K562 (cell line): ENCODE data around the gene LCA5L. TPM values are rescaled to one million over a fixed set of nuclear protein-coding genes. Genes with fewer than 3 reads are reported as not detected.

Source experiments
- ARID2 ChIP-seq: fragments of 450-650 bp; IDR thresholded peaks from 2 replicates; pipeline ENCODE4 v1.6.1; 2017; ENCODE audit warnings: antibody characterized with exemption, mild to moderate bottlenecking
- E2F6 ChIP-seq, 2 experiments: IDR thresholded peaks; 2 replicates each; pipeline ENCODE4 v1.6.1; 2011; ENCODE audit warnings: borderline replicate concordance in 1 of 2, control low read depth in 1 of 2, low read depth in 1 of 2, low read length in 1 of 2, mild to moderate bottlenecking in 1 of 2, mixed read lengths in 1 of 2, moderate library complexity in 1 of 2; ENCODE audit not compliant: insufficient read depth in 1 of 2, insufficient read length in 1 of 2, poor library complexity in 1 of 2, severe bottlenecking in 1 of 2; ENCODE audit errors: extremely low read depth in 1 of 2
- GTF2B ChIP-seq: IDR thresholded peaks from 2 replicates; pipeline ENCODE4 v1.6.1; 2011; ENCODE audit not compliant: insufficient read length; ENCODE audit errors: extremely low read depth
- JUNB ChIP-seq: fragments of 450-650 bp; formaldehyde crosslinking; conservative IDR thresholded peaks from 2 replicates; pipeline ENCODE4 v1.4.0; 2020; ENCODE audit warnings: mild to moderate bottlenecking
- KAT2B ChIP-seq: IDR thresholded peaks from one replicate; pipeline ENCODE4 v1.6.1; 2012; ENCODE audit warnings: low read depth, mild to moderate bottlenecking, control low read depth, inconsistent platforms, low read length, moderate library complexity
- KAT8 ChIP-seq: fragments of 450-650 bp; IDR thresholded peaks from 2 replicates; pipeline ENCODE4 v1.6.1; 2016; ENCODE audit warnings: low read depth, mild to moderate bottlenecking
- LEF1 ChIP-seq: fragments of 450-650 bp; IDR thresholded peaks from 2 replicates; pipeline ENCODE4 v1.6.1; 2016; ENCODE audit warnings: mild to moderate bottlenecking
- NFE2L1 ChIP-seq: fragments of 450-650 bp; IDR thresholded peaks from 2 replicates; pipeline ENCODE4 v1.6.1; 2016; ENCODE audit warnings: missing genetic modification characterization, low read depth, mild to moderate bottlenecking, missing compliant biosample characterization, moderate library complexity, borderline replicate concordance
- NR2C1 ChIP-seq, 2 experiments: fragments of 450-650 bp; IDR thresholded peaks; 2 replicates each; pipeline ENCODE4 v1.6.1; 2017; ENCODE audit warnings: mild to moderate bottlenecking in 2 of 2, antibody characterized with exemption in 1 of 2, inconsistent platforms in 1 of 2, missing compliant biosample characterization in 1 of 2, missing genetic modification characterization in 1 of 2
- POLR2B ChIP-seq: fragments of 450-650 bp; IDR thresholded peaks from 2 replicates; pipeline ENCODE4 v1.6.1; 2018; ENCODE audit warnings: low read depth; ENCODE audit not compliant: partially characterized antibody
- POLR2G ChIP-seq: fragments of 200-400 bp; formaldehyde crosslinking; IDR thresholded peaks from 2 replicates; pipeline ENCODE4 v1.6.1; 2017; ENCODE audit warnings: low read depth, mild to moderate bottlenecking, antibody characterized with exemption, low read length, moderate library complexity
- RBM39 ChIP-seq: fragments of 200-400 bp; formaldehyde crosslinking; optimal IDR thresholded peaks from 2 replicates; pipeline ENCODE3; 2018; ENCODE audit warnings: low read depth, low read length
- SIRT6 ChIP-seq: IDR thresholded peaks from one replicate; pipeline ENCODE4 v1.6.1; 2012; ENCODE audit warnings: low read depth, mild to moderate bottlenecking, control low read depth, inconsistent platforms, low read length, moderate library complexity
- TAF1 ChIP-seq: IDR thresholded peaks from 2 replicates; pipeline ENCODE4 v1.6.1; 2011; ENCODE audit warnings: mild to moderate bottlenecking, low read length, moderate library complexity; ENCODE audit not compliant: insufficient read depth, control insufficient read depth, severe bottlenecking; ENCODE audit errors: extremely low read depth
- TAF15 ChIP-seq: fragments of 200-400 bp; formaldehyde crosslinking; IDR thresholded peaks from 2 replicates; pipeline ENCODE4 v1.6.1; 2017; ENCODE audit warnings: mild to moderate bottlenecking, low read depth, low read length, moderate library complexity
- TFE3 ChIP-seq: fragments of 450-650 bp; formaldehyde crosslinking; IDR thresholded peaks from 2 replicates; pipeline ENCODE4 v1.4.0; 2020; ENCODE audit warnings: mild to moderate bottlenecking, mixed read lengths
- TRIM24 ChIP-seq, 2 experiments: fragments of 450-650 bp; IDR thresholded peaks; 2 replicates each; pipeline ENCODE4 v1.6.1; 2016
- ZNF140 ChIP-seq: fragments of 250-450 bp; sonication (Bioruptor Pico); IDR thresholded peaks from 2 replicates; pipeline ENCODE4 v1.8.0; 2021; ENCODE audit warnings: moderate library complexity, mild to moderate bottlenecking, inconsistent platforms
- polyA plus RNA-seq, 8 experiments: library from polyadenylated mRNA; depleted of rRNA in 4 of 8; stranded (reverse) in 5 of 8; unstranded in 3 of 8; fragments of >200 nt; fragmentation: Nextera tagmentation in 2 of 8; fragmentation: Illumina TruSeq in 1 of 8; extraction: Ambion mirVana in 2 of 8; extraction: Trizol in 1 of 8; gene quantifications; 2 replicates each; pipeline versions ENCODE4 v1.2.1 to v1.2.3, GENCODE V29; 2011 to 2014; ENCODE audit warnings: inconsistent platforms in 1 of 8, missing spikeins in 1 of 8
- total RNA-seq, 7 experiments: library from RNA; depleted of rRNA in 6 of 7; stranded (reverse); fragments of >200 nt in 6 of 7; fragmentation: Illumina TruSeq in 2 of 7; extraction: Trizol in 2 of 7; gene quantifications; 2 replicates each; pipeline versions ENCODE4 v1.2.1 to v1.2.3, GENCODE V29; 2011 to 2021; ENCODE audit warnings: low replicate concordance in 1 of 7

LCA5L gene
- total and polyA plus RNA-seq, 9 of the 15 experiments (the other 6 are each of a cell fraction or from before 2014, with no cell fraction given), result 1.8 to 4.9 (median 3.8) TPM

- TF ChIP-seq NFE2L1 (tag) (no peak), TFE3 (CRISPR knock-in tag) (no peak), RBM39 (no peak), LEF1 (peak; percentile 93), GTF2B (no peak), E2F6 (IDR thresholded peaks at IDR 0.05; ENCODE audit: borderline replicate concordance in 1 of 2, extremely low read depth in 1 of 2, insufficient read depth in 1 of 2, insufficient read length in 1 of 2, low read depth in 1 of 2, low read length in 1 of 2, poor library complexity in 1 of 2, severe bottlenecking in 1 of 2) (no peak), ARID2 (no peak), KAT2B (no peak), TRIM24 (IDR thresholded peaks at IDR 0.05) (peak; percentile 84 to 85), TAF1 (no peak), JUNB (CRISPR knock-in tag) (no peak), NR2C1 (IDR thresholded peaks at IDR 0.05) (no peak), NR2C1 (tag; IDR thresholded peaks at IDR 0.05) (0 out of 2 replicates have a peak, but pooled peaks have one; percentile 14), KAT8 (no peak), POLR2G (no peak), POLR2B (no peak), ZNF140 (CRISPR knock-in tag) (no peak), TAF15 (no peak), SIRT6 (no peak)
Measured at GRCh38 chr21:39430457-39430856, 15.1 kb downstream of the LCA5L start (continued).
